ENCODE data around the gene CRY2. TPM values are rescaled to one million over a fixed set of nuclear protein-coding genes. Genes with fewer than 3 reads are reported as not detected.

CRY2 gene
- total RNA-seq, 2 donors from 2014 or later, result 24.6 to 65.9 TPM

GRCh38 chr11:45853332-45854219 is 6.3 kb downstream of the CRY2 start:
- no peaks in the 10 kb centered on the region for H3K36me3 ChIP-seq (replicated peaks in 1 of 2; ENCODE audit: insufficient read depth in 1 of 2, low read depth in 2 of 2)
- H3K9me3 ChIP-seq, result no peaks in the 10 kb centered on the region
- intact Hi-C loops (cut with DNase I), result no loop called here
- peaks cover 78% of the 10 kb centered on the region for H3K4me1 ChIP-seq
- no peaks in the 10 kb centered on the region for H3K27me3 ChIP-seq
- no peak for ATAC-seq
- H3K27ac ChIP-seq, result no peak overlapping the region
- TF ChIP-seq POLR2A (IDR thresholded peaks at IDR 0.05) (no peak), CTCF (IDR thresholded peaks at IDR 0.05) (no peak)
- 68 to 72% methylated on average over 7 of the region's 7 CpGs for WGBS, 2 donors
- H3K4me3 ChIP-seq, result no peak overlapping the region
- DNase-seq, result no peak

GRCh38 chr11:45855308-45855707 is 8.0 kb downstream of the CRY2 start:
- ATAC-seq (no peak), DNase-seq (no peak)
- Histone ChIP-seq H3K36me3 (replicated peaks in 1 of 2; ENCODE audit: insufficient read depth in 1 of 2, low read depth in 2 of 2) (no peaks in the 10 kb centered on the region), H3K27ac (peak overlapping the region in 2 of 4 donors; percentile 77 to 78), H3K4me1 (peaks cover 78% of the 10 kb centered on the region), H3K4me3 (no peak overlapping the region), H3K27me3 (no peaks in the 10 kb centered on the region), H3K9me3 (no peaks in the 10 kb centered on the region)
- intact Hi-C loops (cut with DNase I), result no loop called here
- TF ChIP-seq CTCF (IDR thresholded peaks at IDR 0.05), result no peak
- no peak for TF ChIP-seq POLR2A (IDR thresholded peaks at IDR 0.05)
- WGBS, 2 donors, result 62 to 72% methylated on average over 5 of the region's 5 CpGs

GRCh38 chr11:45856044-45856468 is 8.8 kb downstream of the CRY2 start:
- H3K4me3 ChIP-seq, result no peak overlapping the region
- DNase-seq (no peak), ATAC-seq (no peak)
- 46 to 50% methylated on average over 6 of the region's 6 CpGs for WGBS, 2 donors
- TF ChIP-seq POLR2A (IDR thresholded peaks at IDR 0.05), result no peak
- no peak for TF ChIP-seq CTCF (IDR thresholded peaks at IDR 0.05)
- H3K27ac ChIP-seq, result peak overlapping the region in 3 of 4 donors; percentile 65 to 78 (median 77)
- peaks cover 73% of the 10 kb centered on the region for H3K4me1 ChIP-seq
- peaks cover 0 to 5% of the 10 kb centered on the region in 2 donors for H3K36me3 ChIP-seq (replicated peaks in 1 of 2; ENCODE audit: insufficient read depth in 1 of 2, low read depth in 2 of 2)
- no peaks in the 10 kb centered on the region for H3K9me3 ChIP-seq
- intact Hi-C loops (cut with DNase I), result no loop called here
- no peaks in the 10 kb centered on the region for H3K27me3 ChIP-seq

- intact Hi-C loops (cut with DNase I), result no loop called here
- Histone ChIP-seq H3K4me1 (peaks cover 56% of the 10 kb centered on the region), H3K36me3 (replicated peaks in 1 of 2; ENCODE audit: insufficient read depth in 1 of 2, low read depth in 2 of 2) (peaks cover 10 to 20% of the 10 kb centered on the region in 2 donors), H3K27me3 (no peaks in the 10 kb centered on the region), H3K4me3 (no peak overlapping the region), H3K27ac (peak overlapping the region; percentile 25 to 78 (median 71)), H3K9me3 (no peaks in the 10 kb centered on the region)
- DNase-seq (peak; percentile 63 to 89 (median 78)), ATAC-seq (peak; percentile 75)
- WGBS, 2 donors, result 9 to 11% methylated on average over 2 of the region's 2 CpGs
- TF ChIP-seq CTCF (IDR thresholded peaks at IDR 0.05) (no peak), POLR2A (IDR thresholded peaks at IDR 0.05) (peak in 2 of 3 donors; percentile 31 to 45)
These were observed 10.7 kb downstream of the CRY2 start for GRCh38 chr11:45857961-45858474.
